Measurements from ENCODE around the gene SH2D1B. TPM values are rescaled to one million over a fixed set of nuclear protein-coding genes. Genes with fewer than 3 reads are reported as not detected.

The SH2D1B gene
- total RNA-seq, 4 donors from 2014 or later = 0.22 to 0.68 TPM; not detected in 2

DNA sequence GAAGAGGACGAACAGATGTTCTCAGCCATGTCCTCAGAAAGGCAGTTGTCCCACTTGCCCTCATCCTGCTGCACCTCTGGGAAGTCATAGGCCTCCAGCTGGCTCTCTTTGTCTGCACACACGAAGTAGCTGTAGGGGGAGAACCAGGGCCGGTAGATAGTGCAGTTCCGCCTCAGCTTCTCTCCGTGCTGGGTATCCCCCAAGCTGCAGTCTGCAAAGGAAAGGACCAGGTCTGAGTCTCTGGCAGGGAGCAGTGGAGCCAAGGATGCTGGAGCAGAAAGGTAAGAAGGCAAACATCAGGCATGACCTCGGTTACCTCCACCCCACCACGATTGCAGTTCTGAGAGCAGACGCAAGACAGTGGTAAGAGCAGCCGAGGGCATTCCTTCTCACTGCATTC, 37.5 kb downstream of the SH2D1B start:
- TF ChIP-seq, protein P1, sequence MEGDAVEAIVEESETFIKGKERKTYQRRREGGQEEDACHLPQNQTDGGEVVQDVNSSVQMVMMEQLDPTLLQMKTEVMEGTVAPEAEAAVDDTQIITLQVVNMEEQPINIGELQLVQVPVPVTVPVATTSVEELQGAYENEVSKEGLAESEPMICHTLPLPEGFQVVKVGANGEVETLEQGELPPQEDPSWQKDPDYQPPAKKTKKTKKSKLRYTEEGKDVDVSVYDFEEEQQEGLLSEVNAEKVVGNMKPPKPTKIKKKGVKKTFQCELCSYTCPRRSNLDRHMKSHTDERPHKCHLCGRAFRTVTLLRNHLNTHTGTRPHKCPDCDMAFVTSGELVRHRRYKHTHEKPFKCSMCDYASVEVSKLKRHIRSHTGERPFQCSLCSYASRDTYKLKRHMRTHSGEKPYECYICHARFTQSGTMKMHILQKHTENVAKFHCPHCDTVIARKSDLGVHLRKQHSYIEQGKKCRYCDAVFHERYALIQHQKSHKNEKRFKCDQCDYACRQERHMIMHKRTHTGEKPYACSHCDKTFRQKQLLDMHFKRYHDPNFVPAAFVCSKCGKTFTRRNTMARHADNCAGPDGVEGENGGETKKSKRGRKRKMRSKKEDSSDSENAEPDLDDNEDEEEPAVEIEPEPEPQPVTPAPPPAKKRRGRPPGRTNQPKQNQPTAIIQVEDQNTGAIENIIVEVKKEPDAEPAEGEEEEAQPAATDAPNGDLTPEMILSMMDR (IDR thresholded peaks at IDR 0.05; ENCODE audit: low read depth) = no peak

DNA sequence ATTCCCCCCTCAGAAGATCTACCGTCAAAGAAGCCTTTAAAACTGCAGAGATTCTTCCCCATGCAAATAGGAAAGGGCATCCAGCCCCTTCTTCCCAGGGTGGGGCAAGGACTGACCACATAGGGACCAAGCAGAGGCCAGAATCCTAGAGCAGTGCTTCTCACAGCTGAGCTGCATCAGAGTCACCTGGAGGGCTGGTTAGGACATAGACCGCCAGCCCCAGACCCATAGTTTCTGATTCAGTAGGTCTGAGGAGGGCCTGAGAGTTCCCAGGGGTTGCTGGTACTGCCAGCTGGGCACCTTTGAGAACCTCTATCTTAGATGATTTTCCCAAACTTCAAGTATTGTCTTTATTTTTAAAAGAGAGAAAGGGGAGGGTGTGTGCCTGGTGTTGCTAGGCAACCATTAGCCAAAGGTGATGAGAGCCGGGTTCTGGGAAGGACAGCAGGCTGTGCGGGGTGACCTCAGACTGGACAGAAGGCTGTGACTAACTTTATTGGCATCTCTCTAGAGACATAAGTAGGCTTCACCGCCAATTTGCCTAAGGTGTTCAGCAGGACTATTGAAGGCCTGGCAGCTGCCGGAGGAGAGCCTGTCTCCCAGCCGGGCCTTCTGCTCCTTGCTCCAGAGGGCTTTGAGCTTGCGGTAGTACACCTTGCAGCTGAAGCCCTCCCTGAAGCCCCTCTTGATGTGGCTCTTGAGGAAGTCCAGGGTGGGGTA, 38.2 kb downstream of the SH2D1B start:
- TF ChIP-seq, protein P1 (IDR thresholded peaks at IDR 0.05; ENCODE audit: low read depth) = no peak

DNA sequence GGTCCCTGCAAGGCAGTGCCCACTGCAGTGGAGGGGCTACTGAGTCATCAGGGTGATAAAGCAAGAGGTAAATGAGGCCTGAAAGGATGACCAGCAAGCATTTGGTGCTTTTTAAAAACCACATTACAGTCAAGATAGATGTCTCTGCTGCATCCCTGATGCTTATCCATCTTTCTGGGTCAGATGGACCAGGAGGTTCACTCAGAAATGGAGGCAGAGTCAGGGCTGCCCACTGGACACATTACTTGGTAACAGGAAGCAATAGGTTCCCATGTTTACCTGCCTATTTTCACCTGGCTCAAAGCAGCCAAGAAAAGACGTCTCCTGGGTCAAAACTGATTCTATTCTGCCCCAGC, 38.9 kb downstream of the SH2D1B start:
- TF ChIP-seq, protein P1 (IDR thresholded peaks at IDR 0.05; ENCODE audit: low read depth) = no peak

DNA sequence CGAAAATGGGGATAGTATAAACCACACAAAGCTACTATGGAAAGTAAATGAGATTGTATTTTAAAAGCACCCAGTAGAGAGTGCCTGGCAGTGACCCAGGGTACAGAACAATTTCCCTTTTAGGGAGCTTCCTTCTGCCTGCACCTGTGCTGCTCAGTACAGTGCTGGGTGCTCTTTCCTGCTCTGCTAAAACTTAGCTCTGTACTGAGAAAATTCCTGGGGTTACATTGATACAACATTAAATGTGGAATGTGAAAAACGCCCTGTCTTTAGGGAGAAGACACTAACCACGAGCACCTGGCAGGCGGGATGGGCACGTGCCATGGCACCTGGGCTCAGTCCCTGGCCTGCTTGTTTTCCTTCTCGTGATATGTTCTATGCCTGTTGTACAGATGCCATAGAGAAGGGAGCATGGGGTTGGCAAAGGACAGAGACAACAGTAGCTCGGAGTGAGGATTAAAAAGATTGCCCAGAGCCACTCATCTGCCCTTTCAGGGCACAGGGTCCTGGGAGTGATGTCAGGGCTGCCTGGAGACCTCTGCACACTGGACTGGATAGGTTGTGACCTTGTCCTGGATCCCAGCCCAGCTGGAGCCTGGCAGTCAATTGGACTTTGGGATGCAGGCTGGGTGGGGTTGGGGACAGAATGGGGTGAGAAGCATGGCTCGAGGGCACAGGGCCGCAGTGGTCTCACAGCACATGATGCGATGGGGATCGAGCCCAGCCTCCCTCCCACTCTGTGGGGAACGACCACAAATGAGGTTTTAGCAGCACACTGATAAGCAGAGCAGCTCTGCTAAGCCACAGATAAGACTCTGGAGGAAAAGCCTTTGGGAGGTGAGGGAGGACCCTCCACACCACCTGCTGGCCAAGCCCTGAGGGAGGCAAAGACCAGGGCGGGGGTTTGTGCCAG, 39.5 kb downstream of the SH2D1B start:
- TF ChIP-seq, protein P1 (IDR thresholded peaks at IDR 0.05; ENCODE audit: low read depth) = no peak

DNA sequence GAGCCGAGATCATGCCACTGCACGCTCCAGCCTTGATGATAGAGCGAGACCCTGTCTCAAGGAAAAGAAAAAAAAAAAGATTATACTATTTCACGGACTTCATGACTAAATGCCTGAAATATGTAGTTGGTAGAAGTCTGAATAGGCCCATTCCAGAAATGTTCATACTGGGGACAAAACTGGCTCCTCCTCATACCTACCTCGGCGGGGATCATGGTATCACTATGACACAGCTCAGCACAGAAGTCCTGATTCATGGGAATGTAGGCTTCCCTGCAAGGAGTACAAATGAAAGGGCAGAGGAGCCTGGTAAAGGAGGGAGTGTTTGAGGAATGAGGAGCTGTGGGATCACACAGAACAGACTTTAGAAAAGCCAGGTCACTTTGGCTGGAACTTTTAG, 40.3 kb downstream of the SH2D1B start:
- TF ChIP-seq, protein P1 (IDR thresholded peaks at IDR 0.05; ENCODE audit: low read depth) = no peak

DNA sequence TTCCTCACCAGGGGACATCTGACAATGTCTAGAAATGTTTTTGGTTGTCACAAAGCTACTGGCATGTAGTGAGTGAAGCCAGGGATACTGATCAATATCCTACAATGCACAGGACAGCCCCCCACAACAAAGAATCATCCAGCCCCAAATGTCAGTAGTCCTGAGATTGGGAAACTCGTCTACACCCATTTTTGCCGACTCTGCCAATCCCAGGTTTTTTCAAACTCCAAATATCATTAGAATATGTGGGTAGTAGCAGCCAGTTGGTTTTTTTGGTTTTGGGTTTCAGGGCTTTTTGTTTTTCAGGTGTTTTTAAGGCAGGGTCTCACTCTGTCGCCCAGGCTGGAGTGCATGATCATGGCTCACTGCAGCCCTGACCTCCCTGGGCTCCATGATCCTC, 41.2 kb downstream of the SH2D1B start:
- TF ChIP-seq, protein P1 (IDR thresholded peaks at IDR 0.05; ENCODE audit: low read depth) = no peak

DNA sequence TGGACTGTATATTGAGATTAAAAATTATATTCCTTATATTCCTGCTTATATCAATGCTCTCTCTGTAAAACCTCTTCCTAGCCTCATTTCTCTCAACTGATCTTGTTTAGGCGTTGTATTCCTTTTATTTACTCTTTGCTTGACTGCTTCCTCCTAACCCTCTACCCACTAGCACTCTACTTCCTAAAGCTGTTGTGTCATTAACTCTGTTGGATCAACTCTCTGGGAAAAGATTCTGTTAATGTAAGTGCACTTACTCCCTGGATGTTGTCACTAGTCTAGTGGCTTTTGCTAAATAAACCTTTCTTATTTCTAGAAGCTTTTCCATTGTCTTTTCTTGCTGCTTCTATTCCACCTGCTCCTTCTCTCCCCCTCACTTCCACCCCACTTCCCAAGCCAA, 41.8 kb downstream of the SH2D1B start:
- TF ChIP-seq, protein P1 (IDR thresholded peaks at IDR 0.05; ENCODE audit: low read depth) = no peak
